H1 (cell line): ENCODE data around the gene ELP4. TPM values are rescaled to one million over a fixed set of nuclear protein-coding genes. Genes with fewer than 3 reads are reported as not detected.

ENCODE experiments used
- CTCF ChIA-PET: fragments of 300-600 bp; sonication (Branson Sonifier 250); formaldehyde crosslinking; loops from one replicate; lab custom pipeline; 2021; ENCODE audit not compliant: partially characterized antibody; lab: Charles Lee
- POLR2A ChIA-PET: fragments of 300-600 bp; sonication (Branson Sonifier 250); formaldehyde crosslinking; loops from one replicate; lab custom pipeline; 2021; ENCODE audit warnings: inconsistent platforms; ENCODE audit not compliant: partially characterized antibody; lab: Charles Lee
- DNase-seq, 2 experiments: peaks; one replicate each; pipeline versions ENCODE4 v3.0.0 to v3.0.0-alpha.2; 2010 to 2022; ENCODE audit warnings: low spot score in 2 of 2, low read depth in 1 of 2, mixed read lengths in 1 of 2
- FAIRE-seq: peaks from 2 replicates; lab custom pipeline; 2011; peaks lifted over from hg19 to GRCh38; lab: Jason Lieb, UNC
- H2AFZ ChIP-seq: 2 replicates; pipeline ENCODE4 v1.8.1; 2012; ENCODE audit warnings: low read length, inconsistent platforms
- H2AK5ac ChIP-seq: 2 replicates; pipeline ENCODE4 v1.6.1; 2013; ENCODE audit warnings: low read depth, low read length
- H2BK120ac ChIP-seq: replicated peaks from 2 replicates; pipeline ENCODE3; 2013; ENCODE audit warnings: low read depth, low read length, inconsistent platforms
- H2BK12ac ChIP-seq: 2 replicates; pipeline ENCODE4 v1.6.1; 2013; ENCODE audit warnings: low read depth, low read length
- H2BK15ac ChIP-seq: 2 replicates; pipeline ENCODE4 v1.6.1; 2013; ENCODE audit warnings: low read length
- H2BK20ac ChIP-seq: 2 replicates; pipeline ENCODE4 v1.6.1; 2013; ENCODE audit warnings: low read length
- H2BK5ac ChIP-seq: 2 replicates; pipeline ENCODE4 v1.6.1; 2013; ENCODE audit warnings: low read depth, low read length
- H3K14ac ChIP-seq: 2 replicates; pipeline ENCODE4 v1.6.1; 2013; ENCODE audit warnings: inconsistent platforms; ENCODE audit not compliant: insufficient read length
- H3K18ac ChIP-seq: 2 replicates; pipeline ENCODE4 v1.6.1; 2013; ENCODE audit warnings: low read length; ENCODE audit errors: extremely low read depth
- H3K23ac ChIP-seq: 2 replicates; pipeline ENCODE4 v1.6.1; 2013; ENCODE audit warnings: inconsistent platforms; ENCODE audit not compliant: insufficient read length
- H3K23me2 ChIP-seq: 2 replicates; pipeline ENCODE4 v1.6.1; 2013; ENCODE audit warnings: low read depth, low read length
- H3K27ac ChIP-seq: 2 replicates; pipeline ENCODE4 v1.6.1; 2011; ENCODE audit warnings: low read depth, low read length, inconsistent platforms
- H3K27me3 ChIP-seq, 4 experiments: replicated peaks in 1 of 4; 1 replicate in 1 of 4; 2 replicates in 3 of 4; pipeline versions ENCODE4 v1.6.1 to v1.8.1; 2011 to 2013; ENCODE audit warnings: low read length in 3 of 4, mild to moderate bottlenecking in 3 of 4, inconsistent platforms in 2 of 4, mixed read lengths in 2 of 4, moderate library complexity in 1 of 4; ENCODE audit not compliant: control insufficient read depth in 3 of 4, insufficient read depth in 3 of 4; ENCODE audit errors: extremely low read depth in 1 of 4
- H3K36me3 ChIP-seq, 4 experiments: 2 replicates each; pipeline versions ENCODE4 v1.6.1 to v1.8.1; 2011 to 2013; ENCODE audit warnings: mild to moderate bottlenecking in 4 of 4, low read length in 3 of 4, moderate library complexity in 2 of 4, control low read depth in 1 of 4, inconsistent platforms in 1 of 4; ENCODE audit not compliant: insufficient read depth in 4 of 4, control insufficient read depth in 2 of 4
- H3K4ac ChIP-seq: replicated peaks from 2 replicates; pipeline ENCODE3; 2013; ENCODE audit warnings: low read length, low read depth, mixed read lengths, inconsistent platforms; ENCODE audit not compliant: insufficient read length
- H3K4me1 ChIP-seq, 4 experiments: replicated peaks in 1 of 4; 1 replicate in 1 of 4; 2 replicates in 3 of 4; pipeline versions ENCODE4 v1.6.1 to v1.8.1; 2011 to 2013; ENCODE audit warnings: low read length in 3 of 4, inconsistent platforms in 2 of 4, mixed read lengths in 1 of 4; ENCODE audit not compliant: insufficient read depth in 4 of 4, control insufficient read depth in 3 of 4
- H3K4me2 ChIP-seq, 2 experiments: 2 replicates each; pipeline versions ENCODE4 v1.6.1 to v1.8.1; 2011 to 2013; ENCODE audit warnings: low read depth in 2 of 2, low read length in 2 of 2, control low read depth in 1 of 2, inconsistent platforms in 1 of 2, mild to moderate bottlenecking in 1 of 2; ENCODE audit not compliant: insufficient read depth in 1 of 2
- H3K4me3 ChIP-seq, 4 experiments: fragments of 200-600, 300-600 bp in 1 of 4; sonication (generic), shearing (Covaris generic), sonication (Bioruptor Twin) in 1 of 4; 2 replicates each; pipeline versions ENCODE4 v1.5.1 to v1.8.1; 2011 to 2016; ENCODE audit warnings: low read length in 4 of 4, low read depth in 3 of 4, control low read depth in 2 of 4, inconsistent platforms in 2 of 4, mild to moderate bottlenecking in 2 of 4, mixed read lengths in 1 of 4, moderate library complexity in 1 of 4; ENCODE audit not compliant: insufficient read depth in 2 of 4; ENCODE audit errors: extremely low read depth in 1 of 4
- H3K56ac ChIP-seq: replicated peaks from 2 replicates; pipeline ENCODE3; 2013; ENCODE audit warnings: low read depth, mild to moderate bottlenecking, mixed read lengths, low read length, inconsistent platforms; ENCODE audit not compliant: insufficient read length
- H3K79me1 ChIP-seq: 2 replicates; pipeline ENCODE4 v1.6.1; 2013; ENCODE audit warnings: low read depth, low read length, control low read depth
- H3K79me2 ChIP-seq, 2 experiments: 2 replicates each; pipeline versions ENCODE4 v1.6.1 to v1.8.1; 2012 to 2013; ENCODE audit warnings: low read length in 2 of 2, mild to moderate bottlenecking in 2 of 2, inconsistent platforms in 1 of 2; ENCODE audit not compliant: insufficient read depth in 2 of 2, control insufficient read depth in 1 of 2
- H3K9ac ChIP-seq, 4 experiments: replicated peaks in 1 of 4; 1 replicate in 1 of 4; 2 replicates in 3 of 4; pipeline versions ENCODE4 v1.6.1 to v1.8.1; 2011 to 2013; ENCODE audit warnings: low read depth in 3 of 4, low read length in 3 of 4, control low read depth in 2 of 4, mild to moderate bottlenecking in 2 of 4, moderate library complexity in 2 of 4, inconsistent platforms in 1 of 4; ENCODE audit errors: extremely low read depth in 1 of 4
- H3K9me3 ChIP-seq, 2 experiments: 2 replicates each; pipeline versions ENCODE4 v1.6.1 to v1.8.1; 2012 to 2013; ENCODE audit warnings: mild to moderate bottlenecking in 2 of 2, moderate library complexity in 2 of 2, control low read depth in 1 of 2, inconsistent platforms in 1 of 2, low read depth in 1 of 2, low read length in 1 of 2, mixed read lengths in 1 of 2; ENCODE audit not compliant: insufficient read depth in 2 of 2
- H4K20me1 ChIP-seq, 2 experiments: replicated peaks in 1 of 2; 2 replicates each; pipeline versions ENCODE3 to v1.8.1; 2011 to 2013; ENCODE audit warnings: inconsistent platforms in 2 of 2, low read length in 2 of 2, mild to moderate bottlenecking in 1 of 2; ENCODE audit not compliant: insufficient read depth in 2 of 2, control insufficient read depth in 1 of 2
- H4K5ac ChIP-seq: 2 replicates; pipeline ENCODE4 v1.6.1; 2013; ENCODE audit warnings: low read length, low read depth, mixed read lengths, inconsistent platforms; ENCODE audit not compliant: insufficient read length
- H4K8ac ChIP-seq: 2 replicates; pipeline ENCODE4 v1.8.0; 2013; ENCODE audit warnings: mild to moderate bottlenecking, moderate library complexity, low read length, inconsistent platforms; ENCODE audit not compliant: insufficient read depth; ENCODE audit errors: extremely low read depth
- H4K91ac ChIP-seq: replicated peaks from 2 replicates; pipeline ENCODE3; 2013; ENCODE audit warnings: low read length, mixed read lengths, inconsistent platforms; ENCODE audit not compliant: insufficient read length
- BACH1 ChIP-seq: IDR thresholded peaks from 2 replicates; pipeline ENCODE4 v1.6.1; 2012; ENCODE audit warnings: low read length, improper control_type of control experiment
- E2F6 ChIP-seq: IDR thresholded peaks from 2 replicates; pipeline ENCODE4 v1.6.1; 2012; ENCODE audit warnings: inconsistent platforms
- EZH2 ChIP-seq: fragments of 200-600 bp; sonication (generic); IDR thresholded peaks from 2 replicates; pipeline ENCODE4 v1.7.1; 2012; ENCODE audit warnings: low read depth, mild to moderate bottlenecking, moderate library complexity, low read length, inconsistent platforms; ENCODE audit not compliant: severe bottlenecking
- KDM5A ChIP-seq: fragments of 200-600 bp; IDR thresholded peaks from 2 replicates; pipeline ENCODE4 v1.7.1; 2012; ENCODE audit warnings: mild to moderate bottlenecking, low read length, inconsistent platforms, mixed read lengths
- MAFK ChIP-seq: IDR thresholded peaks from 2 replicates; pipeline ENCODE4 v1.6.1; 2012; ENCODE audit warnings: low read depth, mild to moderate bottlenecking, improper control_type of control experiment, low read length
- PHF8 ChIP-seq: fragments of 200-600 bp; sonication (generic); conservative IDR thresholded peaks from 2 replicates; pipeline ENCODE4 v1.7.1; 2012; ENCODE audit warnings: low read depth, mild to moderate bottlenecking, inconsistent platforms, low read length, moderate library complexity
- POLR2AphosphoS5 ChIP-seq: IDR thresholded peaks from 2 replicates; pipeline ENCODE4 v1.6.1; 2011; ENCODE audit warnings: low read depth, low read length
- RNF2 ChIP-seq: fragments of 200-900, 300-1000 bp; sonication (generic); IDR thresholded peaks from 2 replicates; pipeline ENCODE4 v1.7.1; 2016; ENCODE audit warnings: borderline replicate concordance, low read depth, mild to moderate bottlenecking, antibody characterized with exemption, low read length; ENCODE audit not compliant: poor library complexity, severe bottlenecking; ENCODE audit errors: missing control alignments
- SAP30 ChIP-seq: fragments of 300-600 bp; sonication (generic); IDR thresholded peaks from 2 replicates; pipeline ENCODE4 v1.7.1; 2012; ENCODE audit warnings: low read length, moderate library complexity, mild to moderate bottlenecking, inconsistent platforms; ENCODE audit not compliant: insufficient read depth, insufficient replicate concordance
- SIN3A ChIP-seq, 2 experiments: IDR thresholded peaks in 1 of 2; conservative IDR thresholded peaks in 1 of 2; 2 replicates each; pipeline ENCODE4 v1.6.1; 2011 to 2012; ENCODE audit warnings: low read length in 2 of 2, improper control_type of control experiment in 1 of 2, low read depth in 1 of 2, mild to moderate bottlenecking in 1 of 2
- SIRT6 ChIP-seq: IDR thresholded peaks from one replicate; pipeline ENCODE4 v1.7.1; 2012; ENCODE audit warnings: low read length, inconsistent platforms
- SP4 ChIP-seq: IDR thresholded peaks from 2 replicates; pipeline ENCODE4 v1.6.1; 2012; ENCODE audit warnings: low read length, inconsistent platforms
- polyA plus RNA-seq, 7 experiments: library from polyadenylated mRNA; depleted of rRNA in 3 of 7; stranded (reverse) in 5 of 7; unstranded in 2 of 7; fragments of >200 nt in 5 of 7; fragments of 200-250 nt in 2 of 7; gene quantifications; 1 replicate in 5 of 7; 2 replicates in 1 of 7; 4 replicates in 1 of 7; pipeline versions ENCODE4 v1.2.1 to v1.2.3, GENCODE V29; 2011 to 2013; ENCODE audit warnings: missing spikeins in 2 of 7, mixed read lengths in 2 of 7
- total RNA-seq: library from RNA; stranded (reverse); fragmentation: NEBNext Ultra II Directional; extraction: Animal tissue kit (Norgen Biotek cat#: 25700); gene quantifications from 2 replicates; pipeline ENCODE4 v1.2.1, GENCODE V29; 2021

The ELP4 gene
- total and polyA plus RNA-seq, 2 of the 8 experiments (the other 6 are each of a cell fraction or from before 2014, with no cell fraction given) = 14.0 to 18.6 TPM

GRCh38 chr11:31763296-31763695 is 253.7 kb downstream of the ELP4 start:
- H4K8ac ChIP-seq = no peak overlapping the region
- no peak overlapping the region for H3K4me3 ChIP-seq
- H3K4me1 ChIP-seq = peaks cover 0 to 3% (median 0%) of the 10 kb centered on the region in 4 experiments; a peak in 1 of 7 replicates
- H3K79me2 ChIP-seq = no peaks in the 10 kb centered on the region
- ChIA-PET POLR2A (no interaction called here), CTCF (interaction anchor here (0.7 to 1.9 kb wide), 3 partner anchors 10 to 249 kb away, joined by 3 to 7 read pairs (median 4); no protein-coding TSS in a partner anchor)
- no peak overlapping the region for H2BK15ac ChIP-seq
- no peak overlapping the region for H3K4ac ChIP-seq
- H3K27me3 ChIP-seq = no peaks in the 10 kb centered on the region
- H3K36me3 ChIP-seq = no peaks in the 10 kb centered on the region
- no peak overlapping the region for H2AFZ ChIP-seq
- no peak overlapping the region for H3K9ac ChIP-seq
- no peaks in the 10 kb centered on the region for H3K79me1 ChIP-seq
- H4K20me1 ChIP-seq = no peaks in the 10 kb centered on the region
- no peak for DNase-seq
- no peak overlapping the region for H2BK20ac ChIP-seq
- H4K91ac ChIP-seq = no peak overlapping the region
- peak; percentile 36 for FAIRE-seq
- no peak overlapping the region for H3K14ac ChIP-seq
- no peak overlapping the region for H3K23ac ChIP-seq
- no peaks in the 10 kb centered on the region for H3K9me3 ChIP-seq
- H2BK120ac ChIP-seq = no peak overlapping the region
- TF ChIP-seq KDM5A = no peak
- TF ChIP-seq EZH2 = no peak
- no peak for TF ChIP-seq POLR2AphosphoS5
- no peak for TF ChIP-seq RNF2
- TF ChIP-seq SAP30 = no peak
- no peak for TF ChIP-seq SIN3A (conservative IDR thresholded peaks at IDR 0.05 in 1 of 2, IDR thresholded peaks at IDR 0.05 in 1 of 2; ENCODE audit: low read depth in 1 of 2, low read length in 2 of 2)
- no peak for TF ChIP-seq E2F6
- no peak for TF ChIP-seq BACH1
- TF ChIP-seq PHF8 = no peak
- TF ChIP-seq SP4 = no peak
- TF ChIP-seq MAFK = no peak
- no peak for TF ChIP-seq SIRT6
- H2AK5ac ChIP-seq = no peak overlapping the region
- no peak overlapping the region for H3K27ac ChIP-seq
- H4K5ac ChIP-seq = no peak overlapping the region
- H3K4me2 ChIP-seq = no peak overlapping the region
- no peak overlapping the region for H3K56ac ChIP-seq
- no peak overlapping the region for H2BK5ac ChIP-seq
- no peak overlapping the region for H2BK12ac ChIP-seq
- no peaks in the 10 kb centered on the region for H3K23me2 ChIP-seq
- H3K18ac ChIP-seq = no peak overlapping the region
